ENCODE data around the gene FXYD3.

The FXYD3 gene

GRCh38 chr19:35098413-35099049 lies 17.1 kb upstream of the FXYD3 start (continued):
- no peak for TF ChIP-seq PATZ1 (CRISPR knock-in tag; IDR thresholded peaks at IDR 0.05; ENCODE audit: borderline replicate concordance)
- no peak for TF ChIP-seq CSRNP3 (CRISPR knock-in tag; IDR thresholded peaks at IDR 0.05)

GRCh38 chr19:35099155-35099896 lies 16.3 kb upstream of the FXYD3 start:
- no peak for ATAC-seq
- TF ChIP-seq ARNTL (CRISPR knock-in tag; IDR thresholded peaks at IDR 0.05; ENCODE audit: borderline replicate concordance, low read depth) (no peak), POU6F1 (CRISPR knock-in tag; IDR thresholded peaks at IDR 0.05; ENCODE audit: borderline replicate concordance, low read depth) (no peak), SNAI2 (CRISPR knock-in tag; IDR thresholded peaks at IDR 0.05) (no peak), ISL1 (CRISPR knock-in tag; IDR thresholded peaks at IDR 0.05) (no peak), TOX (CRISPR knock-in tag; IDR thresholded peaks at IDR 0.05; ENCODE audit: borderline replicate concordance) (no peak), CSRNP3 (CRISPR knock-in tag; IDR thresholded peaks at IDR 0.05) (no peak), ESRRG (CRISPR knock-in tag; IDR thresholded peaks at IDR 0.05) (no peak), ZNF8 (CRISPR knock-in tag; IDR thresholded peaks at IDR 0.05) (no peak), GLIS3 (CRISPR knock-in tag; IDR thresholded peaks at IDR 0.05) (no peak), PATZ1 (CRISPR knock-in tag; IDR thresholded peaks at IDR 0.05; ENCODE audit: borderline replicate concordance) (no peak), TSHZ2 (CRISPR knock-in tag; IDR thresholded peaks at IDR 0.05) (no peak), ZNF565 (CRISPR knock-in tag; conservative IDR thresholded peaks at IDR 0.05; ENCODE audit: low read depth) (no peak), RARB (CRISPR knock-in tag; IDR thresholded peaks at IDR 0.05) (no peak), ZFP30 (CRISPR knock-in tag; IDR thresholded peaks at IDR 0.05) (no peak), PPARA (CRISPR knock-in tag; IDR thresholded peaks at IDR 0.05; ENCODE audit: borderline replicate concordance) (no peak), OSR1 (CRISPR knock-in tag; IDR thresholded peaks at IDR 0.05) (no peak), ZFP3 (CRISPR knock-in tag; IDR thresholded peaks at IDR 0.05) (no peak)

All from SK-N-SH treated with all-trans-retinoic acid at 6 μM for 48 hours (cell line).